DMS79 (cell line): ENCODE data around the gene MTMR12.
"Not testable (repeated sequence)": the region's sequence is repeated elsewhere in the genome, so short reads cannot be mapped to it uniquely, and the experiment has no call there.

Experiments used
- DNase-seq: peaks from one replicate; lab custom pipeline; 2025; lab: John Stamatoyannopoulos, UW

MTMR12 gene

GRCh38 chr5:32232441-32233219 lies 80.1 kb downstream of the MTMR12 start:
- DNase-seq = peak; percentile 17

GRCh38 chr5:32231929-32232328 lies 80.8 kb downstream of the MTMR12 start:
- DNase-seq = no peak

- no peak for DNase-seq
These were observed 81.5 kb downstream of the MTMR12 start for GRCh38 chr5:32231241-32231640.

GRCh38 chr5:32230356-32231099 lies 82.2 kb downstream of the MTMR12 start:
- no peak for DNase-seq

- DNase-seq = no peak
These were observed 83.2 kb downstream of the MTMR12 start for GRCh38 chr5:32229586-32229985.

- no peak for DNase-seq
These were observed 83.9 kb downstream of the MTMR12 start for GRCh38 chr5:32228816-32229215.

GRCh38 chr5:32225445-32225844 lies 87.3 kb downstream of the MTMR12 start:
- DNase-seq = no peak

- no peak for DNase-seq
These were observed 88.6 kb downstream of the MTMR12 start for GRCh38 chr5:32223972-32224609.

GRCh38 chr5:32222723-32223470 lies 89.8 kb downstream of the MTMR12 start:
- DNase-seq = peak; percentile 42

GRCh38 chr5:32217886-32218396 lies 94.8 kb downstream of the MTMR12 start:
- DNase-seq = no peak

- not testable (repeated sequence) for DNase-seq
These were observed 98.4 kb downstream of the MTMR12 start for GRCh38 chr5:32214344-32214743.

GRCh38 chr5:32210151-32210550 lies 102.6 kb downstream of the MTMR12 start:
- no peak for DNase-seq

- DNase-seq = not testable (repeated sequence)
These were observed 103.9 kb downstream of the MTMR12 start for GRCh38 chr5:32208837-32209236.

GRCh38 chr5:32207355-32207634 lies 105.4 kb downstream of the MTMR12 start:
- DNase-seq = no peak

- DNase-seq = no peak
These were observed 106.0 kb downstream of the MTMR12 start for GRCh38 chr5:32206509-32207354.

GRCh38 chr5:32206053-32206452 lies 106.7 kb downstream of the MTMR12 start:
- DNase-seq = no peak

GRCh38 chr5:32202394-32202793 lies 110.3 kb downstream of the MTMR12 start:
- DNase-seq = no peak

- DNase-seq = no peak
These were observed 111.5 kb downstream of the MTMR12 start for GRCh38 chr5:32201122-32201753.

GRCh38 chr5:32197032-32197431 lies 115.7 kb downstream of the MTMR12 start:
- no peak for DNase-seq

GRCh38 chr5:32195265-32195664 lies 117.5 kb downstream of the MTMR12 start:
- DNase-seq = peak; percentile 99

GRCh38 chr5:32193591-32193990 lies 119.1 kb downstream of the MTMR12 start:
- peak; percentile 76 for DNase-seq
